HG02973 (cell line): ENCODE measurements around the gene HOXB2.
"Not testable (repeated sequence)": the region's sequence is repeated elsewhere in the genome, so short reads cannot be mapped to it uniquely, and the experiment has no call there.

Experiments
- ATAC-seq: cut with Tn5 transposase; IDR thresholded peaks from one replicate; pipeline ENCODE4 v1.9.1; 2021; ENCODE audit warnings: moderate library complexity; ENCODE audit not compliant: unreplicated experiment

HOXB2 gene

GRCh38 chr17:48517478-48517877, 27.4 kb downstream of the HOXB2 start:
- no peak for ATAC-seq

DNA sequence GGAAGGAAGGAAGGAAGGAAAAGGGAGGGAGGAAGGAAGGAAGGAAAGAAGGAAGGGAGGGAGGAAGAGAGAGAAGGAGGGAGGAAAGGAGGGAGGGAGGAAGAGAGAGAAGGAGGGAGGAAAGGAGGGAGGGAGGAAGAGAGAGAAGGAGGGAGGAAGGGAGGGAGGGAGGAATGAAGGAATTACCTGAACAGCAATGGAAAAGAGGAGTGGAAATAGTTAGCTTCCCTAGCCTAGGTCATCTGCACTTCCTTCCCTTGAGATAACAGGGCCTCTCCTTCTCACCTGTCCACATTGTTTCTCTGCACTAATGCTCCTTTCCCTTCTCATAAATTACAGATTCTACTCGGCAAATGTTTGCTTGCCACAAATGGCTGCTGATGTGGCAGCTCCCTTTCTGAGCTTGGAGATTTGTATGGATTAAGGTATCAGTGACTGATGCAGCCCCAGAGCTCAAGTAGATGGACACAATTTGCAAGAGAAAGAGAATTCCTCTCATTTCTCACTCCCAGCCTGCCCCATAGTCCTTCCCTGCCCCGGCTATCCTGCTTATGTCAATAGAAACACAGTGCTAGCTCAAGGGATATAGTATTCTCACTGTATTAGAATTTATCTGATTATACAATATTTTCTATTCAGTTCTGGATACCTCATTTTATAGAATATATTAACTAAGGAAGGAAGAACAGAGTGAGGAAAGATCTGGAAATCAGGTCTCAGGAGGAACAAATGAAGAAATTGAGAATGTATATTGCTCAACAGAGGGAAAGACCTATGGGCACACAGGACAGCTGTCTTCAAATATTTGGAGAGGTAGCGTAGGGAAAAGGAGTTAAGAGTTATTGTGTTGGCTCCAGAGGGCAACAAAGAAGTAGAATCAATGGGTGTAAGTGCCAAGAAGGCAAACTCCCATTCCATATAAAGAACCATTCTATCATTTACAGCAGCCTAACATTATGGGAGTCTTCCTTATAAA, 28.7 kb downstream of the HOXB2 start:
- no peak for ATAC-seq

DNA sequence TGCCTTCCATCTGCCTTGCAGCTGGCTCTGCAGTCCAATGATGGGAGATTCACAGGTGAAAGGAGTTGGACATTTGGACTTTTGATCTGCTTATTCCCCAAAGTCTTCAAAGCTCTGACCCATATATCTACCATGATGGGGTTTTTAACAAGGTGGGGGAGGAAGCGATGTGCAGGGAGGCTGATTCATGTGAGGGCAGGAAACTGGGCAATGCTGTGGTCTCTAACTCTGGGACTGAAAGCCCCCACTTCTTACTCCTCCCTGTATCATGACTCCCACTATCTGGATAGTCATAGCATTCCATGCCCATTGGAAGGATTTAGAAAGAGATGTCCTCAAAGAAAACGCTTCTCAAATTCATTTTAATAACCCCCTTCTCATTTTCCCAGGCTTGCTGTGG, 30.4 kb downstream of the HOXB2 start:
- ATAC-seq = no peak

DNA sequence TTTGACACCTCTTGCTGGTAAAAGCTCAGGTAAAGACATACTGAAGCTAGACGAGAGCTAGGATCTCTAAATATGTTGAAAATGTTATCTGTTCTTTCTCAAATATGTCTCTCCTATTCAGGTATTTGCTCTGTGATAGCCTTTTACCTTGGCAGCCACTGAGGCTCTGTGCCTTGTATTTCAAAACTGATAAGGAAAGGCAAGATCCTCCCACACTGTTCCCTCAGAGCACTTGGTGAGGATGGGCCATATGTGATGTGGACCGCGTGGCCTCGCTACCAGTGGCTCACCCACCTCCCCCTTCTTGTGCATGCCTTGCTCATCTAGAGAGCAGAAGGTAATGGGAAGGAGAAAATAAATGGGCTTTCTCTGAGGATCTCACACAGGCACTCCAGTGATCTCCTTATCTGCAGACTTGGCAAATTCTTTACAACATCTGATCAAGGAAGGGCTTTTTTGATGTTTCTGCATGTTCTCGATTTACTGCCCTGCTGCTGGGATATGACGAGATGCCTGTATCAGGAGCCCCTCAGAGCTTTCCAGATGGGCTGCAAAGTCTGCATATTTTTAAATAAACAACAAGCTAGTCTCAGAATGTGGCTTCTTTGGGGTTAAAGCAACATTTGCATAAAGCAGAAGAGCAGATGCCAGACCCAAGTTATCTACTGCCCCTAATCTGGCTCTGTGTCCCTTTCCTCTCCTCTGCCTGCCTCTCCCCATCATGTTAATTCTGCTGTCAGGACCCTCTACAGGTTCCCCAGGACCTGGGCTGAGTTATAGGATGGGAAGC, 31.0 kb downstream of the HOXB2 start:
- ATAC-seq = no peak

DNA sequence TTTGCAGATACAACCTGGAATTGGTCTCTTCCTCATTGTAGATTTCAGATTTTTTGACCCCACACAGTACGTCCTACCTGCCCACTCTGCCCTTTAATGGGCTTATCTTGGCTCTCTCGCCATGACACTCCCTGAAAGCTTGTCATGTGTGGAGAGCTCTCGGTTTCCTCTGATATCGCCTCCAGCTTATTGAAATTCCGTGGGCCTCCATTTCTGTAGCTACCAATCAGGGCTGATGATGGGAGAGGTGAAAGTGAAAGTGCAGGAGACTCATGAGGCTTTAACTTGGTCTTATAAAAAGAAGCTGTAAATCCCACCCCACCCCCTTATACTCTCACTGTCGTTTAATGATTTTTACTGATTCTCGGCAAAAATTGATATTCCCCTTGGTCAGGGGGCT, 31.8 kb downstream of the HOXB2 start:
- ATAC-seq = no peak

DNA sequence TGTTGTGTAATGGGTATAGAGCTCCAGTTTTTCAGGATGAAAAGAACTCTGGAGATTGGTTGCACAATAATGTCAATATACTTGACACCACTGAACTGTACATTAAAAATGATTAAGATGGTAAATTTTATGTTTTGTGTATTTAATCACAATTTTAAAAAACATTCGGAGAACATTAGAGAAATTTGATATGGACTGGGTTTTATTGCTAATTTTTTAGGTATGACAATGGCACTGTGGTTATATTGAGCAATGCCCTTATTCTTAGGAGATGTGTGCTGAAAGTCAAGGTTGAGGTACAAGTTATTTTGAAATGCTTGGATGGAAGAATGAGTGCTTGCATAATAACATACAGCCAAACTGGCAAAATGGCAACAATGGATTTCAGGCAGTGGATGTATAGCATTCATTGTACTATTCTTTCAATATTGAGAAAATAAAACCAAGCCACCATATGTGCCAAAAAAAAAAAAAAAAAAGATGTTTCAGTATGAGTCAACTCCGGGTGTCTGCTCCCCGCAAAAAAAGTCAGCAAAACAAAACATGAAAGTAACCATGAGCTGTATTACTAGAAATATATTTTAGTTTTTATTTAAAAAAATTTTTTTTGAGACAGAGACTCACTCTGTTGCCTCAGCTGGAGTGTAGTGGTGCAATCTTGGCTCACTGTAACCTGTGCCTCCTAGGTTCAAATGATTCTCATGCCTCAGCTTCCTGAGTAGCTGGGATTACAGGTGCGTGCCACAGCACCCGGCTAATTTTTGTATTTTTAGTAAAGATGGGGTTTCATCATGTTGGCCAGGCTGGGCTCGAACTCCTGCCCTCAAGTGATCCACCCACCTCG, 33.9 kb downstream of the HOXB2 start:
- peak; percentile 50 for ATAC-seq

DNA sequence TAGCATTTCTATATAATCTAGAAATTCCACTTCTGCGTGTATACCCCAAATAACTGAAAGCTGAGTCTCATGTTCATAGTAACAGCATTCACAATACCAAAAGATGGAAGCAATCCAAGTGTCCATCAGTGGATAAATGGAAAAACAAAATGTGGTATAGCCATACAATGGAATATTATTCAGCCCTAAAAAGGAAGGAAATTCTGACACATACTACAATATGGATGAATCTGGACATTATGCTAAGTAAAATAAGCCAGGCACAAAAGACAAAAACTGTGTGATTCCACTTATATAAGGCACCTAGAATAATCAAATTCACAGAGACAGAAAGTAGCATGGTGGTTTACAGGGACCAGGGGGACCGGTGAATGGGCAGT, 34.5 kb downstream of the HOXB2 start:
- ATAC-seq = no peak

DNA sequence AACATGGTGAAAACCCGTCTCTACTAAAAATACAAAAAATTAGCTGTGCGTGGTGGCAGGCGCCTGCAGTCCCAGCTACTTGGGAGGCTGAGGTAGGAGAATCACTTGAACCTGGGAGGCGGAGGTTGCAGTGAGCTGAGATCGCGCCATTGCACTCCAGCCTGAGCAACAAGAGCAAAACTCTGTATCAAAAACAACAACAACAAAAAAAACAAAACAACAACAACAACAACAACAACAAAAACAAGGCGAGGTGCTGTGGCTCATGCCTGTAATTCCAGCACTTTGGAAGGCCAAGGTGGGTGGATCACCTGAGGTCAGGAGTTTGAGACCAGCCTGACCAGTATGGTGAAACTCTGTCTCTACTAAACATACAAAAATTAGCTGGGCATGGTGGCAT, 35.2 kb downstream of the HOXB2 start:
- not testable (repeated sequence) for ATAC-seq

DNA sequence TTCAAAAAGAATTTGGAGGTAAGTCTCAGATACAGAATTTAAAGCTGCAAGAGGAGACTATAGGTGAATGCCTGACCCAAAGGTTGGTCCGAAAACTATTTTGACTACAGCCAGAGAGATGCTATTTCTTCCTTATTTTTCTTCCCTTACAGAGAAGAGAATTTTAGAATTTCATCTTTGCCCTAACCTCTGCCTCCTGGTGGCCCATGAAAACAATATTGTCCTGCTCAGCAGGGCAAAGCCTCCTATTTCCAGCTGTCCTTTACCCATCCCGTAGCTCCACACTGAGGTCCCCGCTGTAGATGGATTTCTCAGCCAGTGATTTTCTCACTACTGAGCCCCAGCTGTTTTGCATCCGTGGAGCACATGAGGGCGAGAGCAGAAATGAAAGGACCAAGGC, 38.7 kb downstream of the HOXB2 start:
- no peak for ATAC-seq

- ATAC-seq = peak; percentile 94
Observed at GRCh38 chr17:48505788-48506187, 39.1 kb downstream of the HOXB2 start.

- ATAC-seq = no peak
Observed at GRCh38 chr17:48504953-48505352, 40.0 kb downstream of the HOXB2 start.

GRCh38 chr17:48503747-48504146, 41.2 kb downstream of the HOXB2 start:
- no peak for ATAC-seq

- no peak for ATAC-seq
Observed at GRCh38 chr17:48502901-48503300, 42.0 kb downstream of the HOXB2 start.

GRCh38 chr17:48502312-48502711, 42.6 kb downstream of the HOXB2 start:
- no peak for ATAC-seq

DNA sequence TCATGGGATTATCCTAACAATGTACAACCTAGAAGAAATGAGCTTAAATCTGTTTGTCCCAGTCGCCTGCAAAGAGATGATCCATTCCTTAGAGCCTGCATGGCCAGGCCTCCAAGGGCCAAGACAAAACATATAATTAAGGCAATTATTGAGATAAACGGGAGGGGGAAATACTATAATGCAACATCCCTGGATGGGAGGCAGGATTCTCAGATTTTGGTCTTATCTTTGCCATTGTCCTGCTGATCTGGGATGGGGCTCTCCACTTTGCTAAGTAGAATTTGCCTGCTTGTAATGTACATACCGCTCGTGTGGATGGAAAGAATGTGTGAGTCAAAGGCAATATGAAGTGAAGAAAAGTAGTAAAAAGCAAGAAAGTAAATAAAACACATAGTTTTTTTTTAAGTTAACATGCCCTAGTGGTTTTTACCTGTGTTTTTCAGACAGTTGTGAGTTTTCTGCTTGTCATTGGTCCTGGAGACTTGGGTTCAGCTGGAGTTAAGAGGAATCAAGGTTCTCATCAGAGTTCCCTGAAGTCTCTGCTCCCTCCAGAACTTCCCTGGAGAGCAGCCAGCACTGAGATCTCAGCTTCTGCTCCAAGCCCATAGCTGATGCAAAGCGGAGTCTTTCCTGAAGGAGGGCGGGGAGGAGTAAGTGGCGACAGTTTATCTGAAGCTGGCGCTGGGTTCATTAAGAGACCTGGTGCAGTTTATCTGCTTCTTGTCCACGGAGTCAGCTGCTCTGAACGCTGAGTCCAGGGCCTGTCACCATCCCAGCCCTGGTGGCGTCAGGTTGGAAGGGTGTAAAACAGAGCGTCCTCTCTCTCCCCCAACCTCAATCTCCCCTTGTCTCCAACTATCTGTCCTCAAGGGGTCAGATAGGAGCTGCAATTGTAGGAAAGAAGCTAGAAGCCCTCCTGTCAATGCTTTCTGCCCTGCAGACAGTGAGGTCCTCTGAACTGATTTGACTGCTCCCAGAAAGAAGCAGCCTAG, 44.2 kb downstream of the HOXB2 start:
- no peak for ATAC-seq

GRCh38 chr17:48499735-48500434, 45.0 kb downstream of the HOXB2 start:
- no peak for ATAC-seq

DNA sequence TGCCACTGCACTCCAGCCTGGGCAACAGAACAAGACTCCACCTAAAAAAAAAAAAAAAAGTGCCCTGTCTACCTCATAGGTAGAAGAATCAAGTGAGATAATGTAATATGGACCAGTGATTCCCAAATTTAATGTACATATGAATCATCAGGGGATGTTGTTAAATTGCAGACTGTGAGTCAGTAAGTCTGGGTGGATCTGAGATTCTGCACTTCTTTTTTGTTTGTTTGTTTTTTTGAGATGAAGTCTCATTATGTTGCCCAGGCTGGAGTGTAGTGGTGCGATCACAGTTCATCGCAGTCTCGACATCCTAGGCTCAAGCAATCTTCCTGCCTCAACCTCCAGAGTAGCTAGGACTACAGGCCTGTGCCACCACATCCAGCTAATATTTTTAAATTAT, 45.7 kb downstream of the HOXB2 start:
- no peak for ATAC-seq

GRCh38 chr17:48498164-48498850, 46.6 kb downstream of the HOXB2 start:
- ATAC-seq = no peak

GRCh38 chr17:48497103-48497502, 47.8 kb downstream of the HOXB2 start:
- ATAC-seq = no peak
